ENCODE measurements around the gene GCNT4.

GCNT4 gene

GRCh38 chr5:75078027-75078426 is 25.7 kb upstream of the GCNT4 start:
- DNase-seq (ENCODE audit: low read depth) = no peak
- no peak for TF ChIP-seq CTCF (IDR thresholded peaks at IDR 0.05; ENCODE audit: low read depth, low read length, missing control alignments)
- in situ Hi-C loops (cut with HindIII; ENCODE audit: low sequenced_read_pairs) = no loop called here

GRCh38 chr5:75072061-75072460 is 19.7 kb upstream of the GCNT4 start:
- in situ Hi-C loops (cut with HindIII; ENCODE audit: low sequenced_read_pairs) = no loop called here
- TF ChIP-seq CTCF (IDR thresholded peaks at IDR 0.05; ENCODE audit: low read depth, low read length, missing control alignments) = no peak
- H3K4me3 ChIP-seq (ENCODE audit: low read depth, low read length) = no peak overlapping the region
- DNase-seq (ENCODE audit: low read depth) = no peak

More at GRCh38 chr5:75078027-75078426, 25.7 kb upstream of the GCNT4 start:
- H3K4me3 ChIP-seq (ENCODE audit: low read depth, low read length) = no peak overlapping the region

DNA sequence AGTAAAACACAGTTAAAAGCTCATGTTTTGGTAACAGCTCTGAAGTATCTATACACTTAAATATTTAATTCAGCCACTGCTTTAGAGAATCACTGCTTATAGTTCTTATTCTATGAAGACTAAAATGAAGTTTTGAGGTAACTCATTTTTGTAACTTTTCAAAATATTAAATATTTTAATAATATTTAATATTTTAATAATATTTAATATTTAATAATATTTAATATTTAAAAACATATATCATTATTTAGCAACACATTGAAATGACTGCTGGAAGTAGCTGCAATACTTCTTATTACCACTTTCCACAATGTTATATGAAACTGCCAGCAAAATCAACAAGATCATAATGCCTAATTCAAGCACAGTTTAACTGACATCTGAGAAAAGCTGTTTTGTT is 18.7 kb upstream of the GCNT4 start:
- no peak for TF ChIP-seq CTCF (IDR thresholded peaks at IDR 0.05; ENCODE audit: low read depth, low read length, missing control alignments)
- DNase-seq (ENCODE audit: low read depth) = no peak
- H3K4me3 ChIP-seq (ENCODE audit: low read depth, low read length) = no peak overlapping the region
- in situ Hi-C loops (cut with HindIII; ENCODE audit: low sequenced_read_pairs) = no loop called here

DNA sequence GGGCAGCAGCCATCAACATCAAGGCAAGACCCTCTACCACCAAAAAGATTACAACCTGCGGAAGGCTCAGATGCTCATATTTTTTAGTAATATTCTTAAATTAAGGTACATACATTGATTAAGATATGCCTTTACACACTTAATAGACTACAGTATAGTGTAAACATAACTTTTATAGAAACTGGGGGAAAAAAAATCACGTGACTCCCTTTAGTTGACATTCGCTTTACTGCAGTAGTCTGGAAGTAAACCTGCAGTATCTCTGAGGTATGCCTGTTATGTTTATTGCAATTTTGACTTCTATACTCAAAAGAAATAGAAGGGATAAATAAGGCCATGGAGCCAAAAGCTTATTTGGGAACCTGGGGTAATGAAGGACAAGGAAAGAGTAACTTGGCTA is 15.1 kb upstream of the GCNT4 start:
- DNase-seq (ENCODE audit: low read depth) = no peak
- no peak overlapping the region for H3K4me3 ChIP-seq (ENCODE audit: low read depth, low read length)
- in situ Hi-C loops (cut with HindIII; ENCODE audit: low sequenced_read_pairs) = no loop called here
- no peak for TF ChIP-seq CTCF (IDR thresholded peaks at IDR 0.05; ENCODE audit: low read depth, low read length, missing control alignments)

- no peak overlapping the region for H3K4me3 ChIP-seq (ENCODE audit: low read depth, low read length)
- no peak for DNase-seq (ENCODE audit: low read depth)
- in situ Hi-C loops (cut with HindIII; ENCODE audit: low sequenced_read_pairs) = no loop called here
- no peak for TF ChIP-seq CTCF (IDR thresholded peaks at IDR 0.05; ENCODE audit: low read depth, low read length, missing control alignments)
Observed at GRCh38 chr5:75062925-75063531, 10.7 kb upstream of the GCNT4 start.

- in situ Hi-C loops (cut with HindIII; ENCODE audit: low sequenced_read_pairs) = no loop called here
- TF ChIP-seq CTCF (IDR thresholded peaks at IDR 0.05; ENCODE audit: low read depth, low read length, missing control alignments) = no peak
- H3K4me3 ChIP-seq (ENCODE audit: low read depth, low read length) = no peak overlapping the region
- no peak for DNase-seq (ENCODE audit: low read depth)
Observed at GRCh38 chr5:75059912-75060545, 7.7 kb upstream of the GCNT4 start.
